Measurements from ENCODE around the gene DVL1. TPM values are rescaled to one million over a fixed set of nuclear protein-coding genes. Genes with fewer than 3 reads are reported as not detected.

Gene DVL1
- total and polyA plus RNA-seq, 2 of the 13 experiments (the other 11 are each of a cell fraction or from before 2014, with no cell fraction given) = 30.8 to 60.4 TPM

- no peak for TF ChIP-seq ZFP37 (CRISPR knock-in tag; IDR thresholded peaks at IDR 0.05; ENCODE audit: borderline replicate concordance)
- TF ChIP-seq ZKSCAN5 (CRISPR knock-in tag; IDR thresholded peaks at IDR 0.05) = no peak
- no peak for TF ChIP-seq TEF (CRISPR knock-in tag; IDR thresholded peaks at IDR 0.05)
- no peak for TF ChIP-seq TGIF2 (CRISPR knock-in tag; IDR thresholded peaks at IDR 0.05)
- no peak for TF ChIP-seq ATRX (CRISPR knock-in tag; IDR thresholded peaks at IDR 0.05; ENCODE audit: borderline replicate concordance)
- no peak for TF ChIP-seq STAT6 (CRISPR knock-in tag; IDR thresholded peaks at IDR 0.05; ENCODE audit: borderline replicate concordance)
- no peak for TF ChIP-seq ZNF274 (CRISPR knock-in tag; IDR thresholded peaks at IDR 0.05)
- TF ChIP-seq ZC3H4 (CRISPR knock-in tag; IDR thresholded peaks at IDR 0.05; ENCODE audit: borderline replicate concordance) = no peak
- TF ChIP-seq MEIS2 (CRISPR knock-in tag; IDR thresholded peaks at IDR 0.05) = no peak
- TF ChIP-seq HDAC1 (CRISPR knock-in tag; IDR thresholded peaks at IDR 0.05) = peak; percentile 43; the same call in 1 of the 2 replicates
- no peak for TF ChIP-seq RERE (CRISPR knock-in tag; IDR thresholded peaks at IDR 0.05; ENCODE audit: low read depth)
- no peak for TF ChIP-seq MLLT10 (CRISPR knock-in tag; IDR thresholded peaks at IDR 0.05)
- no peak for TF ChIP-seq ZFP41 (CRISPR knock-in tag; IDR thresholded peaks at IDR 0.05; ENCODE audit: borderline replicate concordance)
- no peak for TF ChIP-seq PBX2 (CRISPR knock-in tag; IDR thresholded peaks at IDR 0.05)
- no peak for TF ChIP-seq TRAFD1 (CRISPR knock-in tag; IDR thresholded peaks at IDR 0.05; ENCODE audit: borderline replicate concordance)
- TF ChIP-seq MIER3 (CRISPR knock-in tag; IDR thresholded peaks at IDR 0.05; ENCODE audit: borderline replicate concordance) = no peak
These were observed 44.6 kb downstream of the DVL1 start (continued) for GRCh38 chr1:1304331-1305299.

Measured in HepG2 (cell line).